ENCODE data around the gene ERO1B.

ERO1B gene

GRCh38 chr1:236179634-236180033, 102.1 kb downstream of the ERO1B start:
- H3K4me2 ChIP-seq (ENCODE audit: low read length), result no peak overlapping the region
- peaks cover 66% of the 10 kb centered on the region for H3K36me3 ChIP-seq (replicated peaks; ENCODE audit: low read depth, low read length)
- no peak overlapping the region for H3K27ac ChIP-seq (ENCODE audit: low read length)
- no peak overlapping the region for H2AFZ ChIP-seq (ENCODE audit: low read depth, low read length)
- peaks cover 26% of the 10 kb centered on the region for H4K20me1 ChIP-seq (ENCODE audit: insufficient read depth, low read length)
- H3K27me3 ChIP-seq (ENCODE audit: low read depth, low read length), result no peaks in the 10 kb centered on the region
- no peaks in the 10 kb centered on the region for H3K9me3 ChIP-seq (ENCODE audit: insufficient read depth, low read length)
- H3K4me1 ChIP-seq (ENCODE audit: low read length), result no peaks in the 10 kb centered on the region
- H3K79me2 ChIP-seq (ENCODE audit: low read length), result peaks cover 12% of the 10 kb centered on the region
- H3K4me3 ChIP-seq (ENCODE audit: low read length), result no peak overlapping the region
- TF ChIP-seq CTCF (IDR thresholded peaks at IDR 0.05; ENCODE audit: low read depth, low read length), result no peak
- no peak for TF ChIP-seq EZH2phosphoT487 (IDR thresholded peaks at IDR 0.05; ENCODE audit: low read depth)
- H3K9ac ChIP-seq (ENCODE audit: low read length), result no peak overlapping the region

- H2AFZ ChIP-seq (ENCODE audit: low read depth, low read length), result no peak overlapping the region
Measured at GRCh38 chr1:236176337-236177336, 105.1 kb downstream of the ERO1B start.

GRCh38 chr1:236175642-236176336, 106.0 kb downstream of the ERO1B start:
- Histone ChIP-seq H3K27me3 (ENCODE audit: low read depth, low read length) (no peaks in the 10 kb centered on the region), H3K79me2 (ENCODE audit: low read length) (peaks cover 19% of the 10 kb centered on the region), H3K9me3 (ENCODE audit: insufficient read depth, low read length) (no peaks in the 10 kb centered on the region), H3K4me1 (ENCODE audit: low read length) (no peaks in the 10 kb centered on the region), H3K36me3 (replicated peaks; ENCODE audit: low read depth, low read length) (peaks cover 56% of the 10 kb centered on the region), H3K4me2 (ENCODE audit: low read length) (no peak overlapping the region), H3K27ac (ENCODE audit: low read length) (no peak overlapping the region), H4K20me1 (ENCODE audit: insufficient read depth, low read length) (peaks cover 42% of the 10 kb centered on the region), H3K4me3 (ENCODE audit: low read length) (no peak overlapping the region), H2AFZ (ENCODE audit: low read depth, low read length) (no peak overlapping the region), H3K9ac (ENCODE audit: low read length) (no peak overlapping the region)
- TF ChIP-seq EZH2phosphoT487 (IDR thresholded peaks at IDR 0.05; ENCODE audit: low read depth) (no peak), CTCF (IDR thresholded peaks at IDR 0.05; ENCODE audit: low read depth, low read length) (no peak)

More at GRCh38 chr1:236176337-236177336, 105.1 kb downstream of the ERO1B start:
- H4K20me1 ChIP-seq (ENCODE audit: insufficient read depth, low read length), result peaks cover 35% of the 10 kb centered on the region
- H3K4me1 ChIP-seq (ENCODE audit: low read length), result no peaks in the 10 kb centered on the region
- no peak overlapping the region for H3K9ac ChIP-seq (ENCODE audit: low read length)
- H3K9me3 ChIP-seq (ENCODE audit: insufficient read depth, low read length), result no peaks in the 10 kb centered on the region
- TF ChIP-seq CTCF (IDR thresholded peaks at IDR 0.05; ENCODE audit: low read depth, low read length) (no peak), EZH2phosphoT487 (IDR thresholded peaks at IDR 0.05; ENCODE audit: low read depth) (no peak)
- no peak overlapping the region for H3K27ac ChIP-seq (ENCODE audit: low read length)
- H3K4me3 ChIP-seq (ENCODE audit: low read length), result no peak overlapping the region
- H3K27me3 ChIP-seq (ENCODE audit: low read depth, low read length), result no peaks in the 10 kb centered on the region
- no peak overlapping the region for H3K4me2 ChIP-seq (ENCODE audit: low read length)
- peaks cover 57% of the 10 kb centered on the region for H3K36me3 ChIP-seq (replicated peaks; ENCODE audit: low read depth, low read length)
- peaks cover 12% of the 10 kb centered on the region for H3K79me2 ChIP-seq (ENCODE audit: low read length)

Measured in OCI-LY3 (cell line).